CD4-positive, alpha-beta T cell (primary cell): Measurements from ENCODE around the gene PTGES3. TPM values are rescaled to one million over a fixed set of nuclear protein-coding genes. Genes with fewer than 3 reads are reported as not detected.

ENCODE experiments used
- ATAC-seq: fragments of 200-7000 bp; cut with Tn5 transposase; one replicate; pipeline ENCODE4 v1.10.0; 2022; ENCODE audit warnings: mild to moderate bottlenecking; ENCODE audit not compliant: poor library complexity
- CTCF ChIA-PET: fragments of 350-600 bp; sonication (Branson Sonifier 250); formaldehyde crosslinking; loops from one replicate; lab custom pipeline; 2021; ENCODE audit warnings: antibody characterized with exemption, inconsistent platforms; lab: Charles Lee
- POLR2A ChIA-PET: fragments of 350-600 bp; sonication (Branson Sonifier 250); formaldehyde crosslinking; loops from one replicate; lab custom pipeline; 2021; ENCODE audit warnings: antibody characterized with exemption, inconsistent platforms; lab: Charles Lee
- DNase-seq, 14 experiments: peaks; one replicate each; pipeline ENCODE4 v3.0.0-alpha.2; 2013 to 2020; ENCODE audit warnings: mixed read lengths in 2 of 14
- H3K27ac ChIP-seq, 2 donors: one replicate each; pipeline versions ENCODE4 v1.5.1 to v1.7.0; 2013; ENCODE audit warnings: low read length in 2 of 2, low read depth in 1 of 2, mild to moderate bottlenecking in 1 of 2
- H3K27me3 ChIP-seq, 2 experiments: 1 replicate in 1 of 2; 2 replicates in 1 of 2; pipeline versions ENCODE4 v1.6.1 to v1.7.0; 2013; ENCODE audit warnings: low read length in 2 of 2, control low read depth in 1 of 2, mild to moderate bottlenecking in 1 of 2, moderate library complexity in 1 of 2; ENCODE audit not compliant: insufficient read depth in 2 of 2, control insufficient read depth in 1 of 2
- H3K36me3 ChIP-seq: one replicate; pipeline ENCODE4 v1.6.1; 2013; ENCODE audit warnings: low read length, control low read depth; ENCODE audit not compliant: insufficient read depth
- H3K4me1 ChIP-seq: one replicate; pipeline ENCODE4 v1.6.1; 2013; ENCODE audit warnings: low read length, control low read depth; ENCODE audit not compliant: insufficient read depth
- H3K4me3 ChIP-seq: one replicate; pipeline ENCODE4 v1.5.1; 2013; ENCODE audit warnings: mild to moderate bottlenecking, low read length, moderate library complexity
- H3K9me3 ChIP-seq, 2 experiments: 1 replicate in 1 of 2; 2 replicates in 1 of 2; pipeline versions ENCODE4 v1.6.1 to v1.7.0; 2013; ENCODE audit warnings: low read length in 2 of 2, mild to moderate bottlenecking in 2 of 2, control low read depth in 1 of 2, moderate library complexity in 1 of 2; ENCODE audit not compliant: control insufficient read depth in 1 of 2, insufficient read depth in 1 of 2
- H3K27ac Mint-ChIP-seq: one replicate; pipeline ENCODE4 v1.8.0; 2020; ENCODE audit warnings: mixed read lengths
- H3K27me3 Mint-ChIP-seq: one replicate; pipeline ENCODE4 v1.8.0; 2021; ENCODE audit warnings: mixed read lengths
- H3K36me3 Mint-ChIP-seq: one replicate; pipeline ENCODE4 v1.8.0; 2021; ENCODE audit warnings: low read depth, mixed read lengths
- H3K4me1 Mint-ChIP-seq: one replicate; pipeline ENCODE4 v1.8.0; 2021; ENCODE audit warnings: low read depth, mixed read lengths
- H3K4me3 Mint-ChIP-seq: one replicate; pipeline ENCODE4 v1.8.0; 2020; ENCODE audit warnings: mild to moderate bottlenecking, mixed read lengths
- H3K9me3 Mint-ChIP-seq: one replicate; pipeline ENCODE4 v1.8.0; 2020; ENCODE audit warnings: mixed read lengths
- CTCF ChIP-seq: fragments of 200-600 bp; IDR thresholded peaks from one replicate; pipeline ENCODE4 v1.8.0; 2022; ENCODE audit warnings: antibody characterized with exemption, mild to moderate bottlenecking
- intact Hi-C, 2 experiments: fragments of 100-400 bp; cut with DNase I in 1 of 2; cut with micrococcal nuclease in 1 of 2; formaldehyde crosslinking; loops; one replicate each; pipeline versions ENCODE4 v1.15.1 to v1.9.0; 2023 to 2025; cut with DNase I, micrococcal nuclease
- total RNA-seq, 174 experiments: library from RNA in 2 of 174; stranded (reverse) in 2 of 174; gene quantifications; one replicate each; pipeline ENCODE4 v1.2.3 and lab custom pipeline; 2021 to 2026

Gene PTGES3
- total RNA-seq, 2 experiments from 2014 or later: 146 to 154 TPM

DNA sequence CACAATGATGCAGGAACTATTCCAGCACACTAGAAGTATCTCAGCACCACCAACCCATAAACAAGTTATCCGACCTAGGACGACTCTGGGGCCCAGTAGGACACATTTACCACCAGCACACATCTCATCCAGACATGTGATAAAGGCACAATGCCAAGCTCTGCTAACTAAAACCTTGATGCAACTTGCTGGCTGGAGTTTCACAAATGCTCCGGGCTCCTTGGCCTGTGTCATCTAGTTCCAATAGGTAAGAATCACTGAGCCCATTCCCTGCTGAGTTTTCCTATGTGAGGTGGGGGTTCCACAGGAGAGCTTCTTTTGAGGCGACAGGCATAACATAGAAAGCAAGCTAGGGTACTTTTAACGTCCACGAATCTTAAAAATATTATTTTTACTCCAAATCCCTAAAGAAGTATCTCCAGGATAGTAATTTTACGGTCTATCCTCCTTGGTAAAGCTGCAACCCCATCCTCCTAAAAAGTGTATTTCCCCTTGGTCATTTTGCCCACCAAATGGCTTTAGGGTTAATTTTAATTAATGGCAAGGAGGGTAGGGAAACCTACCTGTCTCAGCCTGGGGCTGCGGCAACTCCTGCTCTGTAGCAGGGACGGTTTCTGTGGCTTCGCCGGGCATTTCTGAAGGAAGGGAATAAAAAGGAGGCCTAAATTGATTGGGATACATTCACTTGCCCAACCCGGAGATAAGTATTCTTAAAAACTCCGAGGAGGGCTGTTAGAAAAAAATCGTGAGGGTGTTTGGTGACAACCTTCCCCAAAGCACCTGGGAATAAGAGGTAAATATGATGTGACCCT, 36.0 kb upstream of the PTGES3 start:
- Mint-ChIP-seq H3K36me3 (peaks cover 81% of the 10 kb centered on the region), H3K4me3 (peak overlapping the region; percentile 98), H3K27me3 (no peaks in the 10 kb centered on the region), H3K27ac (peak overlapping the region; percentile 92), H3K9me3 (no peaks in the 10 kb centered on the region), H3K4me1 (peaks cover 71% of the 10 kb centered on the region)
- peaks cover 40% of the 10 kb centered on the region for H3K36me3 ChIP-seq
- TF ChIP-seq CTCF: no peak
- DNase-seq (peak in 4 of 14 experiments; percentile 9 to 39 (median 26)), ATAC-seq (no peak)
- no peaks in the 10 kb centered on the region for H3K9me3 ChIP-seq
- ChIA-PET POLR2A (interaction anchor here (0.8 to 2.1 kb wide), 3 partner anchors 35 to 95 kb away, joined by 3 to 17 read pairs (median 12); partner anchors contain the start of genes BAZ2A and PTGES3), CTCF (interaction anchor here (0.8 to 1.0 kb wide), 2 partner anchors 18 to 88 kb away, joined by 3 to 4 read pairs; no protein-coding TSS in a partner anchor)
- H3K4me3 ChIP-seq: peak overlapping the region; percentile 97
- H3K27me3 ChIP-seq: no peaks in the 10 kb centered on the region
- intact Hi-C loops: loop anchor here (1.0 to 10.0 kb wide), 4 partner anchors 34 to 899 kb away; partner anchors contain the start of gene DNAJC14 (in 1 of the 2)
- H3K4me1 ChIP-seq: peaks cover 59% of the 10 kb centered on the region
- H3K27ac ChIP-seq: peak overlapping the region; percentile 86 to 91

DNA sequence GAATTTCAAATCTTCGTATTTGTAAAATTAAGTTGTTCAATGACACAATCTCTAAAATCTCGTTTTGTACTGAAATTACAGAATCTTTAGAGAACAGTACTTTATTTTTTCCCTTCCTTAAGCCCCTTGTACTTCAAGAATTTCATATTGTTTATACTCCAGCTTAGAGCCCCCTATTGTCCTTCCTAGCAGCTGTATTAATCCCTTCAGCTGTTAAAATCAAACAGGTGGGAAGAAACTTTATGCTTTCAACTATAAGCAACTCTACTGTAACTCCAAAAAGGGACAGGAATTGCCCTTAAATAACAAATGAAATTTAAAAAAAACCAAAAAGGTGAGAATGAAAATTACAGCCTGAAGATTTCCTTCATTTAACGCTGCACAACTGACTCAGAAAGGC, 35.3 kb upstream of the PTGES3 start:
- H3K9me3 Mint-ChIP-seq: no peaks in the 10 kb centered on the region
- ChIA-PET CTCF (interaction anchor here (1.0 kb wide), 1 partner anchor 18 kb away, joined by 3 read pairs; no protein-coding TSS in a partner anchor), POLR2A (interaction anchor here (0.8 to 2.1 kb wide), 5 partner anchors 35 to 94 kb away, joined by 3 to 17 read pairs (median 4); partner anchors contain the start of genes ATP5F1B, BAZ2A and PTGES3)
- Histone ChIP-seq H3K27me3 (no peaks in the 10 kb centered on the region), H3K27ac (peak overlapping the region in 1 of 2 donors; percentile 91), H3K4me3 (peak overlapping the region; percentile 97), H3K36me3 (peaks cover 45% of the 10 kb centered on the region), H3K9me3 (no peaks in the 10 kb centered on the region), H3K4me1 (peaks cover 67% of the 10 kb centered on the region)
- intact Hi-C loops: loop anchor here in 1 of 2 experiments (10.0 kb wide), 2 partner anchors 49 to 899 kb away; partner anchors contain the start of gene DNAJC14
- H3K36me3 Mint-ChIP-seq: peaks cover 79% of the 10 kb centered on the region
- H3K4me1 Mint-ChIP-seq: peaks cover 76% of the 10 kb centered on the region
- H3K27me3 Mint-ChIP-seq: no peaks in the 10 kb centered on the region
- ATAC-seq (no peak), DNase-seq (no peak)
- no peak for TF ChIP-seq CTCF
- peak overlapping the region; percentile 98 for H3K4me3 Mint-ChIP-seq
- peak overlapping the region; percentile 92 for H3K27ac Mint-ChIP-seq

GRCh38 chr12:56722832-56723231, 34.7 kb upstream of the PTGES3 start:
- no peaks in the 10 kb centered on the region for H3K9me3 ChIP-seq
- Mint-ChIP-seq H3K27ac (peak overlapping the region; percentile 92), H3K9me3 (no peaks in the 10 kb centered on the region), H3K36me3 (peaks cover 77% of the 10 kb centered on the region), H3K4me3 (peak overlapping the region; percentile 98), H3K27me3 (no peaks in the 10 kb centered on the region), H3K4me1 (peaks cover 76% of the 10 kb centered on the region)
- intact Hi-C loops: loop anchor here in 1 of 2 experiments (10.0 kb wide), 2 partner anchors 48 to 898 kb away; partner anchors contain the start of gene DNAJC14
- H3K4me1 ChIP-seq: peaks cover 72% of the 10 kb centered on the region
- peaks cover 45% of the 10 kb centered on the region for H3K36me3 ChIP-seq
- H3K27me3 ChIP-seq: no peaks in the 10 kb centered on the region
- no peak for DNase-seq
- no peak overlapping the region for H3K27ac ChIP-seq
- CTCF ChIA-PET: interaction anchor here (0.6 to 1.0 kb wide), 2 partner anchors 17 to 46 kb away, joined by 3 read pairs; no protein-coding TSS in a partner anchor
- no peak overlapping the region for H3K4me3 ChIP-seq
- ATAC-seq: no peak
- TF ChIP-seq CTCF: no peak
- POLR2A ChIA-PET: interaction anchor here (0.7 to 2.1 kb wide), 6 partner anchors 34 to 157 kb away, joined by 3 to 17 read pairs (median 4); partner anchors contain the start of genes ATP5F1B, BAZ2A and PTGES3
